H9 (cell line): ENCODE data around the gene AGXT. TPM values are rescaled to one million over a fixed set of nuclear protein-coding genes. Genes with fewer than 3 reads are reported as not detected.

ENCODE experiments used
- DNase-seq: peaks from one replicate; pipeline ENCODE4 v3.0.0-alpha.2; 2017
- H2AFZ ChIP-seq: one replicate; pipeline ENCODE4 v1.6.1; 2013; ENCODE audit warnings: mild to moderate bottlenecking, low read length, control low read depth, moderate library complexity
- H2AK5ac ChIP-seq: 2 replicates; pipeline ENCODE4 v1.6.1; 2013; ENCODE audit warnings: low read length, control low read depth, mixed read lengths; ENCODE audit not compliant: insufficient read length
- H2BK120ac ChIP-seq: one replicate; pipeline ENCODE4 v1.6.1; 2013; ENCODE audit warnings: low read depth, mild to moderate bottlenecking, low read length, control low read depth, inconsistent platforms; ENCODE audit not compliant: poor library complexity, severe bottlenecking
- H2BK12ac ChIP-seq: 2 replicates; pipeline ENCODE4 v1.6.1; 2013; ENCODE audit warnings: low read length, control low read depth, mixed read lengths, low read depth; ENCODE audit not compliant: insufficient read length
- H2BK15ac ChIP-seq: 2 replicates; pipeline ENCODE4 v1.6.1; 2013; ENCODE audit warnings: low read depth, low read length, control low read depth
- H2BK20ac ChIP-seq: one replicate; pipeline ENCODE4 v1.6.1; 2013; ENCODE audit warnings: low read depth, mild to moderate bottlenecking, low read length, control low read depth, inconsistent platforms; ENCODE audit not compliant: poor library complexity, severe bottlenecking
- H2BK5ac ChIP-seq: 2 replicates; pipeline ENCODE4 v1.6.1; 2013; ENCODE audit warnings: low read length, control low read depth, mixed read lengths; ENCODE audit not compliant: insufficient read length
- H3K14ac ChIP-seq: 2 replicates; pipeline ENCODE4 v1.6.1; 2013; ENCODE audit warnings: low read length, control low read depth; ENCODE audit not compliant: insufficient read depth
- H3K18ac ChIP-seq: 2 replicates; pipeline ENCODE4 v1.6.1; 2013; ENCODE audit warnings: low read depth, mild to moderate bottlenecking, mixed read lengths, low read length, control low read depth; ENCODE audit not compliant: insufficient read length
- H3K23ac ChIP-seq: 2 replicates; pipeline ENCODE4 v1.6.1; 2013; ENCODE audit warnings: low read length, control low read depth, mixed read lengths, low read depth; ENCODE audit not compliant: insufficient read length
- H3K23me2 ChIP-seq: 2 replicates; pipeline ENCODE4 v1.6.1; 2013; ENCODE audit warnings: low read depth, mild to moderate bottlenecking, mixed read lengths, low read length, control low read depth; ENCODE audit not compliant: insufficient read length, poor library complexity, severe bottlenecking
- H3K27ac ChIP-seq: 2 replicates; pipeline ENCODE4 v1.5.1; 2013; ENCODE audit warnings: low read length, control low read depth, mixed read lengths, low read depth; ENCODE audit not compliant: insufficient read length
- H3K27me3 ChIP-seq: 2 replicates; pipeline ENCODE4 v1.6.1; 2013; ENCODE audit warnings: low read length, control low read depth, inconsistent platforms; ENCODE audit not compliant: insufficient read depth
- H3K4ac ChIP-seq: 2 replicates; pipeline ENCODE4 v1.6.1; 2013; ENCODE audit warnings: low read depth, mild to moderate bottlenecking, control low read depth, inconsistent platforms, low read length, moderate library complexity
- H3K4me1 ChIP-seq: 2 replicates; pipeline ENCODE4 v1.6.1; 2013; ENCODE audit warnings: low read length, control low read depth, inconsistent platforms; ENCODE audit not compliant: insufficient read depth
- H3K4me2 ChIP-seq: 2 replicates; pipeline ENCODE4 v1.6.1; 2013; ENCODE audit warnings: low read length, control low read depth, mixed read lengths; ENCODE audit not compliant: insufficient read length, insufficient read depth
- H3K56ac ChIP-seq: 2 replicates; pipeline ENCODE4 v1.6.1; 2013; ENCODE audit warnings: low read depth, mild to moderate bottlenecking, mixed read lengths, low read length, control low read depth; ENCODE audit not compliant: insufficient read length
- H3K79me1 ChIP-seq: 2 replicates; pipeline ENCODE4 v1.6.1; 2013; ENCODE audit warnings: low read depth, mild to moderate bottlenecking, moderate library complexity, low read length, control low read depth, inconsistent platforms; ENCODE audit not compliant: insufficient read depth, poor library complexity, severe bottlenecking
- H3K79me2 ChIP-seq: 2 replicates; pipeline ENCODE4 v1.6.1; 2013; ENCODE audit warnings: low read length, control low read depth, inconsistent platforms; ENCODE audit not compliant: insufficient read depth
- H3K9ac ChIP-seq: 2 replicates; pipeline ENCODE4 v1.6.1; 2013; ENCODE audit warnings: low read length, control low read depth, mixed read lengths; ENCODE audit not compliant: insufficient read length; ENCODE audit errors: extremely low read depth
- H3K9me3 ChIP-seq: one replicate; pipeline ENCODE4 v1.6.1; 2013; ENCODE audit warnings: low read depth, low read length, inconsistent platforms; ENCODE audit not compliant: control insufficient read depth
- H3T11ph ChIP-seq: one replicate; pipeline ENCODE4 v1.6.1; 2013; ENCODE audit warnings: mild to moderate bottlenecking, low read length, control low read depth, inconsistent platforms
- H4K20me1 ChIP-seq: one replicate; pipeline ENCODE4 v1.6.1; 2013; ENCODE audit not compliant: control insufficient read depth, insufficient read length, insufficient read depth
- H4K5ac ChIP-seq: 2 replicates; pipeline ENCODE4 v1.6.1; 2013; ENCODE audit warnings: low read depth, mild to moderate bottlenecking, mixed read lengths, low read length, control low read depth; ENCODE audit not compliant: insufficient read length
- H4K8ac ChIP-seq: replicated peaks from 2 replicates; pipeline ENCODE4 v1.6.1; 2013; ENCODE audit warnings: low read length, control low read depth, mixed read lengths, low read depth; ENCODE audit not compliant: insufficient read length
- H4K91ac ChIP-seq: 2 replicates; pipeline ENCODE4 v1.6.1; 2013; ENCODE audit warnings: low read depth, mild to moderate bottlenecking, moderate library complexity, mixed read lengths, low read length, control low read depth; ENCODE audit not compliant: insufficient read length
- H3K27ac Mint-ChIP-seq, 3 experiments: 2 replicates in 2 of 3; 3 replicates in 1 of 3; pipeline ENCODE4 v1.8.0; 2020 to 2021; ENCODE audit warnings: mixed read lengths in 3 of 3, mild to moderate bottlenecking in 1 of 3, moderate library complexity in 1 of 3
- H3K27me3 Mint-ChIP-seq: 2 replicates; pipeline ENCODE4 v1.8.0; 2021; ENCODE audit warnings: low read depth, mild to moderate bottlenecking, moderate library complexity, mixed read lengths
- H3K36me3 Mint-ChIP-seq, 3 experiments: 2 replicates in 2 of 3; 3 replicates in 1 of 3; pipeline ENCODE4 v1.8.0; 2020 to 2021; ENCODE audit warnings: low read depth in 3 of 3, mixed read lengths in 3 of 3; ENCODE audit not compliant: insufficient read depth in 1 of 3
- H3K4me1 Mint-ChIP-seq, 2 experiments: 2 replicates each; pipeline ENCODE4 v1.8.0; 2020; ENCODE audit warnings: mixed read lengths in 2 of 2
- H3K4me3 Mint-ChIP-seq, 2 experiments: 2 replicates in 1 of 2; 3 replicates in 1 of 2; pipeline ENCODE4 v1.8.0; 2020 to 2021; ENCODE audit warnings: mild to moderate bottlenecking in 2 of 2, mixed read lengths in 2 of 2, moderate library complexity in 1 of 2
- H3K9me3 Mint-ChIP-seq, 2 experiments: 2 replicates in 1 of 2; 3 replicates in 1 of 2; pipeline ENCODE4 v1.8.0; 2020; ENCODE audit warnings: mild to moderate bottlenecking in 2 of 2, mixed read lengths in 2 of 2, moderate library complexity in 1 of 2
- WGBS: extraction: QIAGEN DNeasy Blood & Tissue Kit; methylation state at CpG from one replicate; pipeline ENCODE4 v1.1.7; 2013; ENCODE audit warnings: missing lambda C conversion rate, low lambda C conversion rate, mixed read lengths; ENCODE audit not compliant: insufficient read length; ENCODE audit errors: extremely low coverage; 5-methylcytosine and 5-hydroxymethylcytosine counted together
- total RNA-seq: library from RNA; stranded (reverse); gene quantifications from 2 replicates; pipeline ENCODE4 v1.2.1, GENCODE V29; 2021
- TF ChIP-seq, protein P1 (sequence below): fragments of 200-600 bp; sonication (generic); conservative IDR thresholded peaks from 3 replicates; pipeline ENCODE4 v1.8.0; 2021; ENCODE audit warnings: antibody characterized with exemption, mild to moderate bottlenecking

The AGXT gene
- total RNA-seq, 1 experiment from 2014 or later = not detected

DNA sequence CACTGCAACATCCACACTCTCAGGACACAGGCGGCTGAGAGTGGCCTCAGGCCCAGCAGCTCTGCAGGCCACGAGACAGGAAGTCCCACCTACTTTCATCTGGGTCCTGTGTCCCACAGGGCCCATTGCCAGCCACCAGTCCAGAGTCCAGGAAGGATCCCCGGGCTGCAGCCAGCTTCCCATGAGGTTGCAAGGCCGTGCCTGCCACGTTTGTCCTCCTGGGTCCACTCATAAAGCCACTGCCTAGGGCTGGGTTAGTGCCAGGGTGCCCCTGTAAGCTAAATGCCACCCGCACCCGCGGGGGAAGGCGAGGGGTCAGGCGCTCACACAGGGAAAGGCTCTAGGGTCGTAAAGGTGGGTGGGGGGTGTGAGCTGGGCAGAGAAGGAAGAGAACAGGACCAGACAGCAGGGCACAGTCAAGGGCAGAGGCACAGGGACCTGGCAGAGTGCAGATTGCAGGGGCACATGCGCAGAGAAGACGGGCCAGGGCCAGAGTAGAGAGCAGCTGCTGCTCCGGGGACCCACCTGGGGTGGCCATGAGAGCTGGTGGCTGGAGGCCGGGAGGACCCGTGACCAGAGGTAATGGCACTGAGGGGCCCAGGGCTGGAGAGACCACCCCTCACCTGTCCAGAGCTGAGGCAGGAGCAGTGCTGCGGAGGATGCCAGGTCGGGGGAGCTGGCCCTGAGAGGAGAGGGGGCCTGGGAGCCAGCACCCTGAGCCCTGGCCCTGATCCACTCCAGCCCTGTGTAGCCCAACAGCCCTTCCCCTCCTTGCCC, 8.0 kb downstream of the AGXT start:
- Histone ChIP-seq H3T11ph (no peak overlapping the region), H3K9ac (no peak overlapping the region), H3K23ac (no peak overlapping the region), H2BK12ac (no peak overlapping the region), H2BK120ac (no peak overlapping the region), H2BK15ac (no peak overlapping the region), H4K8ac (no peak overlapping the region), H4K91ac (no peak overlapping the region), H3K23me2 (no peaks in the 10 kb centered on the region), H3K27me3 (no peaks in the 10 kb centered on the region), H3K79me1 (no peaks in the 10 kb centered on the region), H2AK5ac (no peak overlapping the region), H3K56ac (no peak overlapping the region), H3K79me2 (no peaks in the 10 kb centered on the region), H3K4me1 (no peaks in the 10 kb centered on the region), H3K27ac (no peak overlapping the region), H2BK20ac (no peak overlapping the region), H2BK5ac (no peak overlapping the region), H2AFZ (no peak overlapping the region), H3K4me2 (no peak overlapping the region), H3K14ac (peak overlapping the region; percentile 22), H4K5ac (no peak overlapping the region), H3K4ac (no peak overlapping the region), H3K18ac (no peak overlapping the region), H4K20me1 (no peaks in the 10 kb centered on the region), H3K9me3 (no peaks in the 10 kb centered on the region)
- Mint-ChIP-seq H3K36me3 (no peaks in the 10 kb centered on the region; a peak in 1 of 7 replicates), H3K4me3 (no peak overlapping the region), H3K9me3 (no peaks in the 10 kb centered on the region), H3K27me3 (no peaks in the 10 kb centered on the region), H3K27ac (no peak overlapping the region), H3K4me1 (peaks cover 0 to 3% of the 10 kb centered on the region in 2 experiments; a peak in 1 of 4 replicates)
- no CpG with 5 or more reads among the region's 18 CpGs for WGBS
- no peak for DNase-seq
- TF ChIP-seq, protein P1, sequence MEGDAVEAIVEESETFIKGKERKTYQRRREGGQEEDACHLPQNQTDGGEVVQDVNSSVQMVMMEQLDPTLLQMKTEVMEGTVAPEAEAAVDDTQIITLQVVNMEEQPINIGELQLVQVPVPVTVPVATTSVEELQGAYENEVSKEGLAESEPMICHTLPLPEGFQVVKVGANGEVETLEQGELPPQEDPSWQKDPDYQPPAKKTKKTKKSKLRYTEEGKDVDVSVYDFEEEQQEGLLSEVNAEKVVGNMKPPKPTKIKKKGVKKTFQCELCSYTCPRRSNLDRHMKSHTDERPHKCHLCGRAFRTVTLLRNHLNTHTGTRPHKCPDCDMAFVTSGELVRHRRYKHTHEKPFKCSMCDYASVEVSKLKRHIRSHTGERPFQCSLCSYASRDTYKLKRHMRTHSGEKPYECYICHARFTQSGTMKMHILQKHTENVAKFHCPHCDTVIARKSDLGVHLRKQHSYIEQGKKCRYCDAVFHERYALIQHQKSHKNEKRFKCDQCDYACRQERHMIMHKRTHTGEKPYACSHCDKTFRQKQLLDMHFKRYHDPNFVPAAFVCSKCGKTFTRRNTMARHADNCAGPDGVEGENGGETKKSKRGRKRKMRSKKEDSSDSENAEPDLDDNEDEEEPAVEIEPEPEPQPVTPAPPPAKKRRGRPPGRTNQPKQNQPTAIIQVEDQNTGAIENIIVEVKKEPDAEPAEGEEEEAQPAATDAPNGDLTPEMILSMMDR = no peak
